Measurements from ENCODE around the gene TFAP2A. TPM values are rescaled to one million over a fixed set of nuclear protein-coding genes. Genes with fewer than 3 reads are reported as not detected.
A peak's percentile ranks its signal among the peaks of the same experiment; 100 is the strongest.

The TFAP2A gene
- total and polyA plus RNA-seq, 11 donors: 0.11 to 1.4 (median 0.30) TPM; not detected in 1

DNA sequence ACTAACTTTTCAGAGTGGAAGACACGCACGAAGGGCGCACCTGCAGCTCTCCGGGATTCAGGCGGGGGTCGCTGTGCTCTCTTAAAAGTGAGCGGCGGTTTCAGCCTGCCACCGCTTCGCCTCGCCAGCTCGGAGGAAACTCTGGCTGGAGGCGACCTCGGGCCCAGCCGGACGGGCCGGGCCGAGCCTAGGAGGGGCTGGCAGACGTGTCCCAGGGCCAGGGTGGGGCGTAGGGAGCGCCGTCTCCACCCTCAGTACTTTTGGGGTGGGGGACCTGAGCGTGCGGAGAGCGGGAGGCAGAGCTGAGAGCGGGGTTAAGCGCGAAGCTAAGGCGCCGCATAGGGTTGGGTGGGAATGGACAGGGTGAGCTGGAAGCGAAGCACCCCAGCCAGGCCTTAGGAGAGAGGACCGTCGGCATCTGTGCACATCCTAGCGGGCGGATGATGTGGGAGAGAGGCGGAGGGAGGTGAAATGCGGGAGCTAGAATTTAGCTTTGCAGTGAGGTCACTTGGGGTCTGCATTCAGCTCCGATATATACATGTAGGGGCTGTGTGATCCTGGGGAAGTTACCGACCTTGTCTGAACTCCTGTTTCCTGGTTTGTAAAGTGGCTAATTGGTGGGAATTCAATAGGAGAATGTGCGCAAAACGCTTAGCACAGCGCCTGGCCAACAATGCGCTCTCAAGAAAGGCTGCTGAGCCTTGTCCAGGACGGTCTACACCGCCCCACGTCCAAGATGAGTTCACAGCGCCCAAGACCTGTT is 6.5 kb upstream of the TFAP2A start:
- Histone ChIP-seq H3K27me3 (peaks cover 67 to 100% (median 97%) of the 10 kb centered on the region in 9 donors), H3K4me1 (peaks cover 0 to 45% (median 8%) of the 10 kb centered on the region in 12 donors), H3K36me3 (no peaks in the 10 kb centered on the region), H3K4me3 (no peak overlapping the region), H3K9me3 (no peaks in the 10 kb centered on the region), H3K27ac (no peak overlapping the region)
- no peak for ATAC-seq
- DNase-seq: peak in 1 of 5 donors; percentile 44
- WGBS, 4 donors: 3 to 15% (median 6%) methylated on average over 34 to 47 of the region's 47 CpGs
- intact Hi-C loops (cut with DNase I): loop anchor here in 1 of 10 donors (10.0 kb wide), 1 partner anchor 877 kb away; no protein-coding TSS in a partner anchor
- TF ChIP-seq CTCF (IDR thresholded peaks at IDR 0.05) (no peak), POLR2A (IDR thresholded peaks at IDR 0.05) (no peak)

- Histone ChIP-seq H3K36me3 (no peaks in the 10 kb centered on the region), H3K27ac (no peak overlapping the region), H3K9me3 (no peaks in the 10 kb centered on the region), H3K27me3 (peaks cover 73 to 100% (median 98%) of the 10 kb centered on the region in 9 donors), H3K4me1 (peaks cover 0 to 39% (median 5%) of the 10 kb centered on the region in 12 donors), H3K4me3 (no peak overlapping the region)
- no peak for ATAC-seq
- TF ChIP-seq CTCF (IDR thresholded peaks at IDR 0.05) (no peak), POLR2A (IDR thresholded peaks at IDR 0.05) (no peak)
- DNase-seq: no peak
- 6 to 16% (median 8%) methylated on average over 21 of the region's 21 CpGs for WGBS, 4 donors
- intact Hi-C loops (cut with DNase I): loop anchor here in 1 of 10 donors (10.0 kb wide), 1 partner anchor 876 kb away; no protein-coding TSS in a partner anchor
Measured at GRCh38 chr6:10420546-10421157, 5.8 kb upstream of the TFAP2A start.

- WGBS, 4 donors: 3 to 6% (median 4%) methylated on average over 22 to 31 of the region's 31 CpGs
- Histone ChIP-seq H3K36me3 (no peaks in the 10 kb centered on the region), H3K27me3 (peaks cover 75 to 100% (median 97%) of the 10 kb centered on the region in 9 donors), H3K4me3 (no peak overlapping the region), H3K27ac (no peak overlapping the region), H3K4me1 (peaks cover 0 to 39% (median 2%) of the 10 kb centered on the region in 12 donors), H3K9me3 (no peaks in the 10 kb centered on the region)
- no peak for DNase-seq
- TF ChIP-seq POLR2A (IDR thresholded peaks at IDR 0.05) (no peak), CTCF (IDR thresholded peaks at IDR 0.05) (no peak)
- no peak for ATAC-seq
- intact Hi-C loops (cut with DNase I): loop anchor here in 2 of 10 donors (10.0 kb wide), 2 partner anchors 385 to 875 kb away; no protein-coding TSS in a partner anchor
Measured at GRCh38 chr6:10419749-10420545, 5.1 kb upstream of the TFAP2A start.

Measured in heart left ventricle (tissue), 16 donors.